NCI-H1092 treated with DMSO at 0.1 percent for 48 hours (cell line): Measurements from ENCODE around the gene SERPINB7.

Experiments
- DNase-seq: peaks from one replicate; lab custom pipeline; 2025; lab: John Stamatoyannopoulos, UW

Gene SERPINB7

DNA sequence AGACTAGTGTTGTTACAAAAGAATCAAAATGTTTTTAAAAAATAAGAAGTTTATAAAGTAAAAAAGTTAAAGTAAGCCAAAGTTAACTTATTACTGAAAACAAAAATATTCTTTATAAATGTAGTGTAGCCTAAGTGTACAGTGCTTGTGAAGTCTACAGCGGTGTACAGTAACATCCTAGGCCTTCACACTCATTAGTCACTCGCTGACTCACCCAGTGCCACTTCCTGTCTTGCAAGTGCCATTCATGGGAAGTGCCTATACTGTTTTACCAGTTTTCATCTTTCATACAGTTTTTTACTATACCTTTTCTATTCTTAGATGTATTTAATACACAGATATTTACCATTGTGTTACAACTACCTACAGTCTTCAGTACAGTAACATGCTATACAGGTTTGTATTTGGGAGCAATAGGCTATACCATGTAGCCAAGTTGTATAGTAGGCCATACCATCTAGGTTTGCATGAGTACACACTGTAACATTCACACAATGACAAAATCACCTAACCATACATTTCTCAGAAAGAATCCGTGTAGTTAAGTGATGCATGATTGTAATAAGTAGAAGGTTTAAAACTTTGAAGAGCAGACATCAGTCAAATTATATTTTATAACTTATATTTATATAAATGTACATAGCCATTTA is 13.4 kb downstream of the SERPINB7 start:
- DNase-seq, result no peak

DNA sequence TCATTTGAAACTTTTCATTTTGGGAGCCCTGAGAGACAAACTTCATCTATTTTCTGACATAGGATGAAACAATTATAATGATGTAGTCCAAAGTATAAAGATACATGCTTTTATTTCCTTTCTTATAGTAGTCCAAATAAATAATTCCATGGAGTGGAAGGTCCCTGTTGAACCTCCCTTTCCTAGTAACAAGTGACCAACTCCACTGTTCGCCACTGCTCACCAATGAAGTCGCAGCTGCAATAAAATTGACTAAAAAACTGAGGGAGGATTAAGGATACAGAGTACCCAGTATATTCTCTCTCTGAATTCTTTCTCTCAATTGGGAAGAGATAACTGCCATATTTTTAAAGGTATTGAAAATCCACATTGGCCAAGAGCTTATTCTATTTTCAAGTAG is 14.1 kb downstream of the SERPINB7 start:
- DNase-seq, result no peak

DNA sequence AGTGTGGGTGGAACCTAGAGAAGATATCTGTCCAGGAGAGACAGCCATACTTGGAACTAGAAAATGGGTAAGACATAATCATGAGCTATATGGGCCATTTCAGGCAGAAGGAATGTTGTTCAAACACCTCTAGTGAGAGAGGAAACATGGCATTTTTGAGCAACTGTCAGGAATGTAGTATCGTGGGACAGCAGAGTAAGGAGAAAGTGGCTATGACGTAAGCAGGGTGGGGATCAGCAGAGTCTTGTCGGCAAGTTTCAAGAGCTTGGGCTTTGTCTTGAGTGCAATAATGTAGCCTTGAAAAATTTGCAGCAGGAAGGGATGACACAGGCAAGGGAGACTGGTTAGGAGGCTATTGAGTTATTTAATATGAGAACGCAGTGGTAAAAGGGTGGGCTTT is 20.4 kb downstream of the SERPINB7 start:
- no peak for DNase-seq

DNA sequence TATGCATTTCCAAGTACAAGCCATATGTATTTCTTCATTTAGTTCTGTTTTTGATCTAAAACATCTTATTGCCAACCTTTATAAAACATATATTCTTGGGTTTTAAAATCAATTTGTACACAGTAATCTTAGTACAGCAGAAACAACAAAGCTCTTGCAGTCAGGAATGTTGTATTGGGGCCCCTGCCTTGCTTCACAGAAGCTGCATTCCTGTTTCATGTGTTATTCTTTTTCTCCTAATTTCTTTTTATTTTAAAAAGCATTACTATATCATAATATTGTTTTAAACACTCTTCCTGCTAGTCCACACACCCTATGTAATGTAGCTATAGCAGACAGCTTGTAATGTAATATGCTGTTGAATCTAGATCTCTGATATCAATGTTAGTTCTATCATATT is 24.0 kb downstream of the SERPINB7 start:
- no peak for DNase-seq

DNA sequence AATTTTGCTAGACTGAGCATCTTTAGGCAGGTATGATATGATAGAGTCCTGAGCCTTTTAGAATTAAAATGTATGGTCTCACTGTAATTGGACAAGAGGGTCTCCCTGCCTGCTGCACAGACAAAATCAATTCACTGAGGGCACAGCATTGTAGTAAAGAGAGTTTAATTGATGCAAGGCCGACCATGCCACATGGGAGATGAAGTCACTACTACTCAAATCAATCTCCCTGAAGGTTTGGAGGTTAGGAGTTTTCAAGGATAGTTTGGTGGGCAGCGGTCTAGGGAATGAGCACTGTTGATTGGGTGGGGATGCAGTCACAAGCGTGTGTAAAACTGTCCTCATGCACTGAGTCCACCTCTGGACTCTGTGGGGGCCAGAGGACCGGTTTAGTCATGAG is 26.1 kb downstream of the SERPINB7 start:
- DNase-seq, result no peak

DNA sequence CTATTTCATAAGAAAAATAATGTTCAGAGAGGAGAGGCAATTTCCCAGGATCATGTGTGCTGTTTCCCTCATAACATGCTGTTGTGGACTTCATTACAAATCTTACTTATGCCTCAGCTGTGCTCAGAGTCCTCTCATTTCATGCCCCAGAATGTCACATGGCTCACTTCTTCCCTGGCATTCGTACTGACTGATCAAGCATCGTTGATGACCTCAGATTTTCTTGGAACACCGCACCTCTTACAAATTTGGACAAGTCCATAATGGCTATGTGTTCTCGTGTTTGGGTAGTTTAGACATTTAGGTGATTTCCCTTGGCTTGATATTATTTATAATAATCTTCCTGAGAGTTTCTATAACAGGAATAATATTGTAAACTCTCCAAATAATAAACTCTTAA is 32.9 kb downstream of the SERPINB7 start:
- DNase-seq, result no peak

DNA sequence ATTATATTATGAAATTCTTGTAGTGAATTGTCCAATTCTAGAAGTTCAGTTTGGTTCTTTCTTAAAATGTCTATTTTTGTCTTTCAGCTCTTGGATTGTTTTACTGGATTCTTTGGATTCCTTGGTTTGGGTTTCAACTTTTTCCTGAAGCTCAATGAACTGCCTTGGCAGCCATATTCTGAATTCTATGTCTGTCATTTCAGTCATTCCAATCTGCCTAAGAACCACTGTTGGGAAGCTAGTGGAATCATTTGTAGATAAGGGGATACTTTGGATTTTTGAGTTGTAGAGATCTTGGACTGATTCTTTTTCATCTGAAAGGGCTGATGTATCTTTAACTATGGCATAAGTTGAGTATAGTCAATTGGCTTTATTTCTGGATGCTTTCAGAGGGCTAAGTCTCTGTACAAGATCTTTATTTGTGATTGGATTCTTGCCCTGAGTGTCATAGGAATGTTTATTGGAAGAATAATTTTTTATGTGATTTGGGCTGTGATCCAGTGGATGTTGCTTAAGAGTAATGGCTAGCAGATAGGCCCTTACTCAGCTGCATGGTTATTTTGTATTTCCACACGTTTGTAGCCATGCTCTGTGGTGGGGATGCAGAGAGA is 42.3 kb downstream of the SERPINB7 start:
- DNase-seq, result no peak

DNA sequence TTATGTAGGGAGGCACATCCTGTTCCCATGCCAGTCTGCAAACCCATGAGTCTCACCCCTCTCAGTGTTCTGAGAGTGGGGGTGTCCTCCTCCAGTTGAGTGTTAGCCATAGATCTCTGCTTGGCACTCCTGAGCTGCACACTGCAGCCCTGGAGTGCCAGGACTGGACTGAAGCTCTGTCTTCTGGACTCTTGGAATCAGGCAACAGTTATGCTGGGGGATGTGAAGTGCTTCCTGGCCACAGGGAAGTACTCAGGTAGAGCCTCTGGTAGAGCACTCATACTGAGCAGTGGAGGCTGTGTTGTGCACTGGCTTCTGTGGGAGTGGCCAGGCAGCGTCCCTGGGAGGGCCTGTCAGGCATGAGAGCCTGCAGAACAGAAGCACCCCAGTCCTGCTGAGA is 43.0 kb downstream of the SERPINB7 start:
- DNase-seq, result no peak

DNA sequence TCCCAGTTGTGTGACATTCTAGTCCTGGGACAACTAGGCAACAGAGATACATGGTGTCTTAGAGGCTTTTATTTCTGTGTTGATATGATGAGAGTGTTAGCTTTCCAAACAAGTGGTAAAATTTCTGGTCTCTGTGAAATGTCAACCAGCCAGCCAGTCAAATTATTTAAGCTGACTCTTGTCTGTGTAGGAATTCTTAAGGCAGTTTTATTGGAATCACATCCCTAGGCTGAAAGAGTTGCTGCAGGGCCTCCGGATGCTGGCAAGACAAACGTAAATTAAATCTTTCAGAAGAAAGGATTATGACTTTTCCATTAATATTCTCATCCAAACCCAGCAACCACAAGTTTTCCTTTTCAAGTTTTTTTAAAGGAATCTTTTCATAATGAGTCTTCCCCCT is 44.6 kb downstream of the SERPINB7 start:
- DNase-seq, result no peak

DNA sequence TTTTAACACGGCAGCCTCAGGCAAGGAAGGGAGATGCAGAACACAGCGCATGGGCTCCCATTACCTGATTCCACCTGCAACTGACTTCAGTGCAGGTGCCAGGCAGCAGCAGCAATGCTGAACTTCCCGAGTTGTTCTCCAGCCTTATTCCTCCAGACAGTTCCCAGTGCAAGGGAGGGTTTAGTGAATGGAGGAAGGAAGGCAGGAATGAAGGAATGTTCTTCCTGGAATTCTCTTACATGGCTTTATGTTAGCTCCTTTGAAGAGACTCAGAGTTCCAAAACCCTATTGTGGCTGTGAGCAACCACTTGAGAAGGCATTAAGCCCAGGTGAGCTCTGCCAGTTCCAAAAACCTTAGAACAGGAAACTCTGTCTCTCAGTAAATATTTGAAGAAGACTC is 45.5 kb downstream of the SERPINB7 start:
- no peak for DNase-seq

DNA sequence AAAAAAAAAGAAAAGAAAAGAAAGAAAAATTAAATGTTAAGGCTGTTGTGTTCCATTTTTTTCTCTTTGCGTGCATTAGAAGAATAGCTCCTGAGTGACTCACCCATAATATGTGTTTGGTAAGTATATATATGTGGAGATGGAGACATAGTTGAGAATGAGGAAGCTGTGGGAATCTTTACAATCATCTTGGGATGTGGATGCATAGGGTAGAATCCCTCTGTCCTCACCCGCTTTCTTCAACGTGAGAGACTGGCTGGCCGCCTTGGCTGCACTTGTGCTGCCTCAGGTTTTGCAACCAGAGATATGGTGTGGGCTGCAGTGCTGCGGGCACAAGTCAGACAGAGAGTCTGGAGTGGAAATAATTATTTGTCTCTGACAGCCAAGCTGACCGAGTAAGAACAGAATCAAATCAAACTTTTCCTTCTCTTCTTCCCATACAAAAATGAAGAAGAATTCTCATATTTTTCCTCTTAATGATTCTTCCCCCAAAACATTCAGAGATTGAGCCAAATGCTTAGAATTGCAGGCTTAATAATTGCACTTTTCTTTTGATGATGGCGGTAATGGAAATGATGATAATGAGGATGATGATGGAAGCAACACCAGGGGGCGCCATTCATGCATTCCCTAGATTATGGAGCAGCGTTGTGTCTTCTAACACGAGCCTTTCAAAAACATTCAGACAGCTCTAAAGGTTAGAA is 48.5 kb downstream of the SERPINB7 start:
- no peak for DNase-seq

DNA sequence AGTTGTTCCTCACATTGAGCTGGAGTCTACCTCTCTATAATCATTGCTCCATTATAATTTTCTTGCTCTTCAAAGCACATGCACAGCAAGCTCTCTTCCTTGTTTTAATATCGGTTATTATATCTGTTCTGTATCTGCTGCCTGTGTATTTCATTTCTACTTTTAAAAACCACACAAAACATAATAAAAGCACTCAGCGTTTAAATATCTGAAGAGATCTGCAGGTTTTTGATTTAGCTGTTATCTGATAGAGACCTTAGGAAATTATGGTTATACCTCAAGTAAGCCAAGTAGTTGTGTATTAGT is 49.0 kb downstream of the SERPINB7 start:
- no peak for DNase-seq

DNA sequence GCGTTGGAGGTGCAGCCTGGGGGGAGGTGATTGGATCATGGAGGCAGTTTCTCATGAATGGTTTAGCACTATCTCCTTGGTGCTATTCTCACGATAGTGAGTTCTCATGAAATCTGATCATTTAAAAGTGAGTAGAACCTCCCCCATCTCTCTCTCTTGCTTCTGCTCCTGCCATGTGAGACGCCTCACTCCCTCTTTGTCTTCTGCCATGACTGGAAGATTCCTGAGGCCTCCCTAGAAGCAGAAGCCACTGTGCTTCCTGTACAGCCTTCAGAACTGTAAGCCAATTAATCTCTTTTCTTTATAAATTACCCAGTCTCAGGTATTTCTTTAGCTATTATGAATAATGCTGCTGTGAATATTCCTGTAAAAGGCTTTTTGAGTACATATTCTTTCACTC is 52.9 kb downstream of the SERPINB7 start:
- DNase-seq, result no peak

DNA sequence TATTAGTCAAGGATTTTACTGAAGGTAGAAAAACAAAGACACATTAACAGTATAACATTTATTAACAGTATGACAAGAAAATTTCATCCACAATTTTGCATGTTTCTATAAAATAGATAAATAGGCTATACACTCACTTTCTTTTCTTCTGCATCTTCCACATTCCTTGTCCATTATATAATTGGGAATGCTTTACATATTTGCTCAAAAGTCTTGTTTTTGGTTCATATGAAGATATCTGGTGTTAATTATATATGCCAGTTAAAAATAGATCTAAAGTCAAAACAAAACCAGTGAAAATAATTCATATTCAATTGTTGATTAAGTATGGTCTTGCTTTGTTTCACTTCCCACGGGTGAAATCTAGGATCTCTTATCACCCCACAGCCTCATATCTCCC is 53.4 kb downstream of the SERPINB7 start:
- no peak for DNase-seq

DNA sequence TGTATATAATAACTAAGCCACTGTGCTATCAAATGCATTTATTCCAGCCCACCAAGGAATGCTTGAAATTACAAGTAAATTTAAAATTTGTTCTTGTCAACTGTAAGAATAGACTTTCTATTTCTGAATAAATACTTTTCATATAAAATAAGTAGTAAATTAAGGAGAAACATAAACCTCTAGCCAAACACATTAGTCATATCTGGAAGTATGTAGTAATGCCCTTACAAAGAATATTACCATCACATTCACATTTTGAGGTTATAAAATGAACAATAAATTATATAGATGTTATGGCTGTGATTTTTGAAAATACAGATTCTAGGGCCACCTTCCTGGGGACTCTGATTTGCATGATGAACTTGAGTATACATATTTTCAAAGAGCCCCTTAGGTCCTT is 54.7 kb downstream of the SERPINB7 start:
- DNase-seq, result no peak

DNA sequence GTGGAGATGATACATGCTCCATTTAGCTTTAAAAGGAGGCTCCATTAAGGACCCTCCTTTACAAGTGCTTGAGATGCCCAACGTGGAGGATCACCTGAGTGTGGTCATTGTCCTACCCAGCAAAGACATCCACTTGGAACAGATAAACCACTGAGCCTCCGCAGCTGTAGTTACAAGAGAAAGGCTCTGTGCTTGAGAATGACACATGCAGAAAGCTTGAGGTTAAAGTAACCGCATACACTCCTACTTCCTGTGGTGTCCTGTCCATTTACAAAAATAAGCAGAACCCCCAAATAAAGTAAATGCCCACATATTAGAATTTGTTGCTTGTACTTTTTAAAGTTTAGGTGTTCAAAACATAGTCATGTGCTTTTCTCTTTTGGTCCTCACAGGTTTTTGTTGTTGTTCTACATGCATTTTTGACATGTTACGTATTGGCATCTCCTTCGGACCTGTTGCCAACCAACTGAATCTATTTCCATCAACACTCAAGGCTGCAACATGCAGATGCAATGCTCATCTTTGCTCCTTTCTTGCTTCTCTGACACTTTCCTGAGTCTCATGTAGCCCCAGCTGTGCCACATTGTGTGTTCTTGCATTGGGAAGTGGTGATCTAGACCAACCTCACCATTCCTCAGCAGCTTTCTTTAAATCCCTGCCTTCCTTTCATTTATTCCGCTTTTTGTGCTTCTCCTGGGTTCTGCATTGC is 56.0 kb downstream of the SERPINB7 start:
- DNase-seq, result no peak

DNA sequence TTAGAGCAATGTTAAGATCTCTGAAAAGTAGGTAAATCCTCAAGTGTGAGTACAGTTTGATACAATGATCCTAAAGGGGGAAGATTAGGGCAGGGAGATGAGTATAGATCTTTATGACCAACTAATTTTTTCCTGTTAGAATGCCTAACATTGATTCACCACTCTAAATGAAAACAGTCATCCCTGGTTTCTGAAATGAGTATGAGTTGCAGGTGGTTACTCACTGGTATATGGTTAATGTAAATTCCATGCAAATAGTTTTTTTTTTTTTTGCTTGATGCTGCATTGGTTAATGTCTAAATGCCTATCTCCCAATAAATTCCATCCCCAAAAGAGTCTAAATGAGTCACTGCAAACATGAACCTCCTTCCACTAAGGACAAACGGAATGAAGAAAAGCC is 57.3 kb downstream of the SERPINB7 start:
- no peak for DNase-seq

DNA sequence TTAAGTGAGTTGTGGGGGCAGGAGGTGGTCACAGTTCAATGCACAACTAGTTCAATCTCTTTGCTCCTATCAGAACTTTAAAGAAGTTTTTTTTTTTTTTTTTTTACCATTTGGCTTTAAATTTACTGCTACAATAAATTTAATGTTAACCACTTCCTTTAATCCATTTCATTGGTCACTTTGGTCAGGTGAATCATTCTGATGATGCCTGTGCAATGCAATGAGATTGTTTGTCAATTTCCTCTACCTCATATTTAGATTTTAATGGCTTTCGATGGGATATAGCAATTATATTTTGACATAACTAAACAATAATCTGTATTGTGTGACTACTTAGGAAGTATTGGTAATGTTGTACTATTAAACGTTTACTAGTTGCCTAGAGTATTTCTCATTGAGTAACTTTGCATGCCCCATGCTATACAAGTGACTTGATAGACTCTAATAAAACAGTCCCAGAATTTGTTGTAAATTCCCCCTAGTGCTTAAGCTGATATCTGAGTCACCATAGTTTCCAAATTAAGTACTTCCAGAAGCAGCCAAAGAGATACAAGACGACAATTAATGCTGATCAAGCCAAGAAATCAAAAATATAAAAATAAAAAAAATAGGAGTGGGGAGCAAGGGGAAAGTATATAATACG is 59.4 kb downstream of the SERPINB7 start:
- DNase-seq, result no peak

DNA sequence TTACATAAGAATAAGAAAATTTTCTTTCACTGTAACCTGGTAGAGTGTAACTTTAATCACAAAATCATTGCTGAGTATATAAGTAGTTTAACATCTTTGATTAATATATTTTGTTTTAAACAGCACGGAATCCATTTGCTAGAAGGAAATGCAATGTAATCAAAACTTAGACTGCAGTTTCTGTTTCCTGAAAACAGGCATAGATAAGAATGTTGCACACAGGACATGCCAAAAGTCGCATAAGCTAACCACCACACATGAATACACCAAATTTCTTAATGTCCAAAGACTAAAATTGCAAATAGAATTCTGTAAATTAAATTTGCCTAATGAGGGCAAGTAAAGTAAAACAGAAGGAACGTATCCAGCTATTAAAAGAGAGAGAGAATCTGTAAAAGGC is 61.2 kb downstream of the SERPINB7 start:
- DNase-seq, result no peak

DNA sequence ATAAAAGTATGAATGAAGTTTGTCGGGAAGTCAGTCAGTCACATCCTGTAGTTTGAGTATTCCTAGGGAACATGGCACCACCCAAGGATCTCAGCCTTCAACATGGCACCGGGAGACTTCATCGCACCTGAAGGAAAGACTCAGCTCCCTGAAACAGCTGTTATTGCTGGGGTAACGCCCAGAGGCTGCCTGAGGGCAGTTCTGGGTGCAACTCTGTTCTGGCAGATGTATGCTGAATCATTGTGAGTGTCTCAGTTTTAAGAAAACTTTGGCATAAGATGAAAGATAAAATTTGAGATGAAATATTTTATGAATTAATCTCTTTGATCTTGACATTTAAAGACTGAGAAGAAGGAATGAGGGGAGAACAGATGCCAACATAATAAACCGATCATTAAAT is 62.4 kb downstream of the SERPINB7 start:
- DNase-seq, result no peak

DNA sequence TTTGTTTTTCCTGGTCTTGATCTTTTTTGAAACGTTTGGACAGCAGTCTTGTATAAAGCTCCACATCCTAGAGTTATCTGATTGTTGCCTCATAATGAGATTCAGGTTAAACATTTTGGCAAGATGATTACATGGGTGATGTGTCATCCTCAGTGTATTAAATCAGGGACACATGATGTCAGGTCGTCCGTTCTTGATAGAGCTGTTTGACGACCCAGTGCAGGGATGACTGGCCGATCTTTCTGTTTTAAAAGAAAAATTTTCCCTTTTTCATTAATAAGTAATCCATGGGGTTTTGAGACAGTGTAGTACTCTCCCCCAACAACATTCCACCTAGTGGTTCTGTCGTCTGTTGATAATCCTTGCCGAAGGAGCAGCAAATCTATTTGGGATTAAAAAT is 67.8 kb downstream of the SERPINB7 start:
- DNase-seq, result no peak

DNA sequence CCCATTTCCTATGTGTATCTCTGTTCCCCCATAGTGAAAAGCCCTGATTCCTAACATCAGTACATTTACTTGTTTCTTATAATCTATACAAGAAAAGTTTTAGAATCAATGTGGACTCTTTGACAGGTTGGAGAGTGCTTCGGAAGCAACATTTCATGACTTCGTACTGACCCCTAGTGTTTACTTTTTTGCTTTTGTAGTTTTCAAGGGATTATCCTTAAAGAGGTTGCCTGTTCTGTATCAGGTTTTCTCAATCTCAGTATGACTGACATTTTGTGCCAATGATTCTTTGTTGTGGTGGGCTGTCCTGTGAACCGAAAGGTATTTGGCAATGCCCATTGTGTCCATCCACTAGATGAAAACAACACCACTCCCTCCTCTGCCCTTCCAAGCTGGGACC is 69.0 kb downstream of the SERPINB7 start:
- peak; percentile 48 for DNase-seq

DNA sequence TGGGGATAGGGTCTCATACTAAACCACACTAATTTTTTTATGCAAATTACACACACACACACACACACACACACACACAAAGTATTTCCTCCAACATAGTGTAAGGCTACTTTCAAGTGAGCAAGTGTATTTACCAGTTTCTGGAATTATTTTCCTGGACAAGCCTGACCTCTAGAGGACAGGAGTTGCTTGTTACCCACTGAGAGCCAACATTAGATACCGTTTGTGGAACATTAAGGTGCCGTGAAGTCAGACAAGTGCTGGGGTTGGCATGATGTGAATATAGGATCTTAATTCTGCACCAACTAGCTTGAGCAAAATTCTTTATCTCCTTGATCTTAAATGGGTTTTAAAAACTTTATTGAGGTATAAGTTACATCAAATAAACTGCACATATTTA is 72.9 kb downstream of the SERPINB7 start:
- DNase-seq, result peak; percentile 43
